Measurements from ENCODE around the gene CDC5L.

GRCh38 chr6:44497807-44498206, 110.3 kb downstream of the CDC5L start:
- TF ChIP-seq CTCF (IDR thresholded peaks at IDR 0.05; ENCODE audit: insufficient read depth, low read length, poor library complexity, severe bottlenecking) (no peak), EZH2phosphoT487 (conservative IDR thresholded peaks at IDR 0.05; ENCODE audit: low read length) (no peak)
